A673 (cell line): ENCODE results near the gene JAGN1. TPM values are rescaled to one million over a fixed set of nuclear protein-coding genes. Genes with fewer than 3 reads are reported as not detected.
"Not testable (repeated sequence)": the region's sequence is repeated elsewhere in the genome, so short reads cannot be mapped to it uniquely, and the experiment has no call there.

ENCODE experiments used
- BruUV-seq: library from RNA; stranded (reverse); fragments of 400-500 nt; replicated peaks from 2 replicates; lab custom pipeline; 2021; lab: Mats Ljungman, UMichigan
- CTCF ChIA-PET: fragments of 300-600 bp; sonication (Branson Sonifier 250); formaldehyde crosslinking; loops from one replicate; lab custom pipeline; 2022; ENCODE audit warnings: antibody characterized with exemption; lab: Charles Lee
- POLR2A ChIA-PET: fragments of 300-600 bp; sonication (Branson Sonifier 250); formaldehyde crosslinking; loops from one replicate; lab custom pipeline; 2022; ENCODE audit warnings: antibody characterized with exemption; ENCODE audit not compliant: low non-redundant PET; lab: Charles Lee
- DNase-seq: peaks from one replicate; pipeline ENCODE4 v3.0.0-alpha.2; 2015; ENCODE audit warnings: low spot score
- H3K27ac ChIP-seq: fragments of 200-600 bp; sonication (generic); 2 replicates; pipeline ENCODE4 v1.5.1; 2016; ENCODE audit warnings: mixed run types, low read depth, mild to moderate bottlenecking, mixed read lengths, antibody characterized with exemption, low read length; ENCODE audit not compliant: poor library complexity, severe bottlenecking
- H3K27me3 ChIP-seq: fragments of 200-600 bp; sonication (generic); replicated peaks from 2 replicates; pipeline ENCODE4 v1.6.1; 2017; ENCODE audit warnings: mixed run types, low read depth, mild to moderate bottlenecking, mixed read lengths, antibody characterized with exemption, low read length; ENCODE audit not compliant: insufficient read depth, poor library complexity
- H3K36me3 ChIP-seq: fragments of 200-600 bp; sonication (generic); 2 replicates; pipeline ENCODE4 v1.6.1; 2016; ENCODE audit warnings: mixed run types, mild to moderate bottlenecking, mixed read lengths, antibody characterized with exemption, low read length; ENCODE audit not compliant: insufficient read depth, poor library complexity, severe bottlenecking
- H3K4me1 ChIP-seq: fragments of 200-600 bp; sonication (generic); 2 replicates; pipeline ENCODE4 v1.6.1; 2017; ENCODE audit warnings: mixed run types, mild to moderate bottlenecking, mixed read lengths, antibody characterized with exemption, low read length; ENCODE audit not compliant: insufficient read depth, poor library complexity, severe bottlenecking
- H3K4me3 ChIP-seq: fragments of 200-600 bp; sonication (generic); 2 replicates; pipeline ENCODE4 v1.5.1; 2016; ENCODE audit warnings: low read depth, mixed run types, mild to moderate bottlenecking, mixed read lengths, low read length; ENCODE audit not compliant: poor library complexity, severe bottlenecking
- H3K9me3 ChIP-seq: fragments of 200-600 bp; sonication (generic); 2 replicates; pipeline ENCODE4 v1.6.1; 2016; ENCODE audit warnings: mixed run types, low read depth, mild to moderate bottlenecking, mixed read lengths, antibody characterized with exemption, low read length; ENCODE audit not compliant: poor library complexity, severe bottlenecking
- CTCF ChIP-seq: fragments of 300-800, 200-600 bp; sonication (generic); conservative IDR thresholded peaks from 2 replicates; pipeline ENCODE4 v1.5.1; 2017; ENCODE audit warnings: low read depth, mild to moderate bottlenecking, antibody characterized with exemption, low read length, moderate library complexity, mixed read lengths
- EZH2 ChIP-seq: fragments of 200-600 bp; sonication (generic); IDR thresholded peaks from 2 replicates; pipeline ENCODE4 v1.6.1; 2017; ENCODE audit warnings: borderline replicate concordance, low read depth, mild to moderate bottlenecking, mixed read lengths, antibody characterized with exemption, low read length; ENCODE audit not compliant: poor library complexity, severe bottlenecking
- intact Hi-C: fragments of 100-400 bp; cut with micrococcal nuclease; formaldehyde crosslinking; loops from one replicate; pipeline ENCODE4 v1.10.0; 2022; ENCODE audit not compliant: unreplicated experiment
- total RNA-seq: library from RNA; stranded (reverse); gene quantifications from 2 replicates; pipeline ENCODE4 v1.2.3, GENCODE V29; 2021

JAGN1 gene
- total RNA-seq, 1 experiment from 2014 or later, result 38.1 TPM

- H3K4me3 ChIP-seq, result peak within 1 kb of the TSS; percentile 77
- peak within 1 kb of the TSS; percentile 63 for H3K27ac ChIP-seq
- no peaks in the 10 kb centered on the region for H3K4me1 ChIP-seq
- no peaks in the 10 kb centered on the region for H3K27me3 ChIP-seq
- POLR2A ChIA-PET, result no interaction called here
- CTCF ChIA-PET, result interaction anchor here (0.6 to 1.7 kb wide), 2 partner anchors 343 to 444 kb away, joined by 3 to 6 read pairs; no protein-coding TSS in a partner anchor
- BruUV-seq, result no TSS peak
- DNase-seq, result peak; percentile 96
- H3K36me3 ChIP-seq, result peaks cover 26% of the 10 kb centered on the region
- TF ChIP-seq EZH2 (no peak), CTCF (no peak)
- intact Hi-C loops, result loop anchor here (2.0 kb wide), 1 partner anchor 103 kb away; no protein-coding TSS in a partner anchor
- H3K9me3 ChIP-seq, result no peaks in the 10 kb centered on the region
Observed at GRCh38 chr3:9843715-9844438, 46.5 kb upstream of the JAGN1 start, which contains the start of gene RPUSD3. Gene RPUSD3, minus strand, starts transcription at chr3:9844008. Its CDS starts 18 bp downstream, at chr3:9843990.

DNA sequence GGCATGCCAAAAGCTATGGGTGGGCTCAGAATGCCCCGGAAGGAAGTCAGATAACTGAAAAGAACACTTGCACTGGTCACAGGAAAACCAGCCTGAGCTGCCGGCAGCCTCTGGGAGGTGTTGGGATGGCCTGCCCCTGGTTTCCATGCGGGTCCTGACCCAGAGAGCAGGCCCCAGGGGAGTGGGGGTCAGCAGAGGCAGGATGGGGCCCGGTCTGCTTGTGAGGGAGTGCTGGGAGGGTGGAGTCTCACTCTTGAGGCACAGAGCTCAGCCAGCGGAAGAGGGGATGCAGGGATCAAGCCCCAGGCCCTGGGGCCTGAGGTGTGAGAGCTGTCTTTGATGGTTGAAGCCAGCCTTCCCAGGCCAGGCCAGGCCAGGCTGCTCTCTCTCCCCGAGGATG, 44.2 kb upstream of the JAGN1 start:
- H3K27me3 ChIP-seq, result no peaks in the 10 kb centered on the region
- H3K4me3 ChIP-seq, result no peak overlapping the region
- no TSS peak for BruUV-seq
- ChIA-PET CTCF (interaction anchor here (0.6 to 0.7 kb wide), 2 partner anchors 434 to 1285 kb away, joined by 4 read pairs; no protein-coding TSS in a partner anchor), POLR2A (no interaction called here)
- intact Hi-C loops, result no loop called here
- peaks cover 12% of the 10 kb centered on the region for H3K36me3 ChIP-seq
- H3K27ac ChIP-seq, result no peak overlapping the region
- H3K4me1 ChIP-seq, result no peaks in the 10 kb centered on the region
- no peak for DNase-seq
- H3K9me3 ChIP-seq, result no peaks in the 10 kb centered on the region
- TF ChIP-seq CTCF, result no peak
- TF ChIP-seq EZH2, result no peak

DNA sequence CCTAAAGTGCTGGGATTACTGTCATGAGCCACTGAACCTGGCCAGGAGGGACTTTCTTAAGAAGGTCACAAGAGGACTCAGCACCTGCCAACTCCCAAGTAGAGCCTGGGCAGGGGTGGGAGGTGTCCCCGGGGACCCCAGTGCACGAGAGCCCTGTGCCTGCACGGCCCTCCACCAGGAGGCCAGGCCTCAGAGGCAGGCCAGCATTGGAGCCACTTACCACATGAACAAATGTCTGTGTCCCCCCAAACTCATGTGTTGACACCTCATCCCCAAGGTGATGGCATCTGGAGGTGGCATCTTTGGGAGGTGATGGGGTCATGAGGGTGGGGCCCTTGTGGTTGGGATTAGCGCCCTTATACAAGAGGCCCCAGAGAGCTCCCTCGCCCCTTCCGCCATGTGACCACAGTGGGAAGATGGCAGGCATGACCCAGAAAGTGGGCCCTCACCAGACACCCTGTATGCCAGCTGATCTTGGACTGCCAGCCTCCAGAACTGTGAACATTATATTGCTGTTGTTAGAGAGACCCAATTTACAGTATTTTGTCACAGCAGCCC, 43.4 kb upstream of the JAGN1 start:
- intact Hi-C loops, result no loop called here
- POLR2A ChIA-PET, result no interaction called here
- TF ChIP-seq CTCF (no peak), EZH2 (no peak)
- CTCF ChIA-PET, result interaction anchor here (0.6 kb wide), 1 partner anchor 433 kb away, joined by 4 read pairs; no protein-coding TSS in a partner anchor
- H3K27ac ChIP-seq, result no peak overlapping the region
- no TSS peak for BruUV-seq
- H3K36me3 ChIP-seq, result peaks cover 4% of the 10 kb centered on the region
- H3K4me3 ChIP-seq, result no peak overlapping the region
- no peaks in the 10 kb centered on the region for H3K4me1 ChIP-seq
- H3K9me3 ChIP-seq, result no peaks in the 10 kb centered on the region
- no peaks in the 10 kb centered on the region for H3K27me3 ChIP-seq
- no peak for DNase-seq

DNA sequence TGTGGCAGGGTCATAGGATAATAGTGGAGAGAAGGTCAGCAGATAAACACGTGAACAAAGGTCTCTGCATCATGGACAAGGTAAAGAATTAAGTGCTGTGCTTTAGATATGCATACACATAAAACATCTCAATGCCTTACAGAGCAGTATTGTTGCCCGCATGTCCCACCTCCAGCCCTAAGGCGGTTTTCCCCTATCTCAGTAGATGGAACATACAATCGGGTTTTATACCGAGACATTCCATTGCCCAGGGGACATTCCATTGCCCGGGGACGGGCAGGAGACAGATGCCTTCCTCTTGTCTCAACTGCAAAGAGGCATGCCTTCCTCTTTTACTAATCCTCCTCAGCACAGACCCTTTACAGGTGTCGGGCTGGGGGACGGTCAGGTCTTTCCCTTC, 42.5 kb upstream of the JAGN1 start:
- H3K4me1 ChIP-seq, H3K36me3 ChIP-seq, POLR2A ChIA-PET, intact Hi-C loops, H3K9me3 ChIP-seq, H3K4me3 ChIP-seq, H3K27me3 ChIP-seq, DNase-seq, CTCF ChIA-PET, BruUV-seq, H3K27ac ChIP-seq: not testable (repeated sequence)
